HG02840 (cell line): Measurements from ENCODE around the gene HEPN1.

Source experiments
- ATAC-seq: cut with Tn5 transposase; IDR thresholded peaks from one replicate; pipeline ENCODE4 v1.9.1; 2021; ENCODE audit warnings: mild to moderate bottlenecking, moderate library complexity, moderate number of reproducible peaks; ENCODE audit not compliant: unreplicated experiment, low FRiP score

Gene HEPN1

DNA sequence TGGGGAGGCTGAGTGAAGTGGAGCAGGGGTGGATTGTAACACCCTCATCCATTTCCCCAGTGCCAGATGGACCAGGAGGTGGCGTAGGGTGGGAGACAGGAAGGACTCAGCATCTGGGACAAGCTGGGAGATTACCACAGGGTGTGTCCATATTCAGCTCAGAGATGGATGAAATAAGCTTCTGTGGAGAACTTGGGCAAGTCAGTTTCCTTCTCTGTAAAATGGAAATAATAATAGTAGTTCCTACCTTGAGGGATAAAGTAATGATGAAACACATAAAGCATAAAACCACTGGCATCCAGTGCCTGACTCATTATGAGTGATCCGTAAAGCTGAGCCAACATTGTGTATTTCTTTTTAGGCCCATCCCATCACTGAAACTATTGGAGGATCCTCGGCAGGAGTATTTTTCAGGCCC is 20.8 kb upstream of the HEPN1 start:
- no peak for ATAC-seq

DNA sequence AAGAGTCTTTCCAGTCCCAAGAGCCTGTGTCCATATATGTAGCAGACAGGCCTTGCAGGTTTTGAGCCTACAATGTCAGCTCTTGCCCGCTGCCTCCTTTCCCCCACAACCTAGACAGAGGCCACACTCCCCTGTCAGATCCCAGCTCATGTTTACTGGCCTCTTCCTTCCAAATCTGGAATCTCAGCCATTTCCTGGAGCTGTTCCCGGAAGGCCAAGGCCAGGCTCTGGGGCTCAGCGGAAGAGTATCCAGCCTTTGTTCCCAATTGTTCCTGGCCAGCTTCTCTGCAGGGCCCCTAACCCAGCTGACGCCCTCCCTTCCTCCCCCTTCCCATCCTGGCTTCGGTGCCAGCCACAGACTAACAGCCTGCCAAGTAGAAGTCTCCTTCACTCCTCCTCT is 20.3 kb upstream of the HEPN1 start:
- ATAC-seq, result no peak

DNA sequence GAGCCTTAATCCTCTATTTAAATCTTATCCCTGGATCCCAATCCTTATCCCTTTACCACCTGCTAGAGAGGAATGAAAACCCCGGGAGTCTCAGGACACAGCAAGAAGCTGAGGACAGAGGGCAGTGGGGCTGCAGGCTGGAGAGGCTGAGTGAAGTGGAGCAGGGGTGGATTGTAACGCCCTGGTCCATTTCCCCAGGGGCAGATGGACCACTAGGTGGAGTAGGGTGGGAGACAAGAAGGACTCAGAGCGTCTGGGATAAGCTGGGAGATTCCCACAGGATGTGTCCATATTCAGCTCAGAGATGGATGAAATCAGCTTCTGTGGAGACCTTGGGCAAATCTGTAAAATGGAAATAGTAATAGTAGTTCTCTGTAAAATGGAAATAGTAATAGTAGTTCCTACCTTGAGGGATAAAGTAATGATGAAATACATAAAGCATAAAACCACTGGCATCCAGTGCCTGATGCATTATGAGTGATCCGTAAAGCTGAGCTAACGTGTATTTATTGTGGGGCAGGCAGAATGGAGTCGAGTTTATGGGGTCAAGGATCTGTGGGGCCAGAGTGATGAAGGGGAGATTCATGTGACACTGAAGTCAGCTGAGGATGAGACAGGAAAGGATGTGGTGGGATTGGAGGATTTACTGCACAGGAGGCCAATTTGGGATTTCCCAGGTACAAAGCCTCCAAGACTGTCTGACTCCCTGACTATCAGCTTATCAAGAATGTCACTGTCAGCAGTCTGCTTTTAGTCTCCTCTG is 19.5 kb upstream of the HEPN1 start:
- no peak for ATAC-seq

DNA sequence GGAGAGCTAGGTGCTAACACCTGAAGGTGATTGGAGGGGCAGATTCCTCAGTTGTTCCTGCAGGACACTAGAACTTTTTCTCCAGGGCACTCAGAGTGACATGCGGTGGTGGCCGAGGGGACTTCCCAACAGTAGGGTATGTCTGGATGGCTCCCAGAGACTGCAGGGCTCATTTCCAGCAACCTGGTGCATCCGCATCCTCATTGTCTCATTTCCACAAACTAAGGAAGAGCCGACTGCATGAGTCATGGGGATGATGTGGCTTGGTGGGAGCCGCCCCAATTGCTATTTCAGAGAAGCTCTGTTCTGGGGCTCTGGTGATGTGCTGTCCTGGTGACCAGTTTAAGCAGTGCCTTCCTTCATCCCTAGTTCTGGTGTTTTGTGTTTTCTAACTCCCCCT is 18.6 kb upstream of the HEPN1 start:
- no peak for ATAC-seq

DNA sequence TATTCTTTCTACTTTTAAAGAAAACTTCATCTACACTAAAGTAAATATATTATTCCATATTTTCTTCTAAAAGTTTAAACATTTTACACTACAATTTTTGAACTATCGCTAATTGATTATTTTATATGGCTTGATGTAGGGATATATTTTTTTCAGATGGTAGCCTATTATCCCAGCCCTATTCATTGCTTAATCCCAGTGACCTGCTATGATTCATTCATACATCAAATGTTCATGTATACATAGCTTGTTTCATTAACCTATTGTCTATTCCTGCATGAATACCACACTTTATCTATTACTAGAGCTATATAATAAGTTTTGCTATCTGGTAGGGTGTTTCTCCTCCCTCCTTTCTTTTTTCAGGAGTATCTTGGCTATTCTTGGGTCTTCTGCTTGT is 16.4 kb upstream of the HEPN1 start:
- ATAC-seq, result no peak

DNA sequence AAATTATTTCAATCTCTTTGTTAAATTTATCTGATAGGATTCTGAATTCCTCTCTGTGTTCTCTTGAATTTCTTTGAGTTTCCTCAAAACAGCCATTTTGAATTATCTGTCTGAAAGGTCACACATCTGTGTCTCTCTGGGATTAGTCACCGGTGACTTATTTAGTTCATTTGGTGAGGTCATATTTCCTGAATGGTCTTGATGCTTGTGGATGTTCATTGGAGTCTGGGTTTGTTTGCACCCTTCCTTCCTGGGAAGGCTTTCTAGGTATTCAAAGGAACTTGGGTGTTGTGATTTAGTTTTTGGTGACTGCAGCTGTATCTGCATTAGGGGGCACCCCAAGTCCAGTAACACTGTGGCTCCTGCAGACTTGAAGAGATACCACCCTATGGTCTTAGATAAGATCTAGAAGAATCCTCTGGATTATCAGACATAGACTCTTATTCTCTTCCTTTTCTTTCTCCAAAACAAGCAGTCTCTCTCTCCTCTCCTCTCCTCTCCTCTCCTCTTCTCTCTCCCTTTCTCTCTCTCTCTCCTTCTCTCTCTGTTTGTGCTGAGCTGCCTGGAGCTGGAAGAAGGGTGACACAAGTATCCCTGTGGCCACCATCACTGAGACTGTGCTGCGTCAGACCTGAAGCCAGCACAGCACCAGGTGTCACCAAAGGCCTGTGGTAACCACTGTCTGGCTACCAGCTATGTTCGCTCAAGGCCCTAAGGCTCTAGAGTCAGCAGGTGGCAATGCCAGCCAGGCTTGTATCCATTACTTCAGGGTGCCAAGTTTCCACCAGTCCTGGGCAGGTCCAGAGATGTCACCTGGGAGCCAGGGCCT is 3.3 kb upstream of the HEPN1 start:
- ATAC-seq, result no peak

DNA sequence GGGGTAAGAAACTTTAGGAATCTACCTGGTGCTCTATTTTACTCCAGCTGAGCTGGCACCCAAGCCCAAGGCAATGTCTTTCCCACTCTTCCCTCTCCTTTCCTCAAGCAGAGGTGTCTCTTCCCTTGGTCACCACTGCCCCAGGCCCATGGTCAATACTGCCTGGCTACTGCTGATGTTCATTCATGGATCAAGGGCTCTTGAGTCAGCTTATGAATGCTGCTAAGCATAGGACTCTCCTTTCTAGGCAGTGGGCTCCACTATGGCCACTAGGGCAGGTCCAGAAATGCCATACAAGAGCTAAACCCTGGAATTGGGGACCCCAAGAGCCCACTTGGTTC is 2.7 kb upstream of the HEPN1 start:
- ATAC-seq, result no peak

DNA sequence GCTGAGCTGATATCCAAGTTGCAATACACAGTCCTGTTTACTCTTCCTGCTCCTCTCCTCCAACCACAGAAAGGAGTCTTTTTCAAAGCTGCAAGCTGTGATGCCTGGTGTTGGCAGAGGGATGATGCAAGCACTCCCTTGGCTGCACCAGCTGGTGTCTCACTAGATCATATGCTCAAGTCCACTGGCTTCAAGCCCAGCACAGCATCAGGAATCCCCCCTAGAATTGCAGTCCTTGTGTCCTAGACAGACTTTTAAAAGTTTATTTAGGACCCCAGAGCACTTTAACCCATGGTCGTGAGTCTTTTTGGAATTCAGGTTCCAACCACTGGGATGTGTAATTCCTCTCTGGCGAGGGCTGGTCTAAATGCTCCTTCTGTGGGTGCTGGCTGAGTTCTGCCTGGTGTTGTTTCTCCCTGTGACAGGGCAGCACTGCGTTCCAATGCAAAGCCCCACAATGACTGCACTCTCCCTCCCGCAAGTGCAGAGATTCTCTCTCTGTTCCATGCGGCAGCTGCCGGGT is 1.9 kb upstream of the HEPN1 start:
- no peak for ATAC-seq

DNA sequence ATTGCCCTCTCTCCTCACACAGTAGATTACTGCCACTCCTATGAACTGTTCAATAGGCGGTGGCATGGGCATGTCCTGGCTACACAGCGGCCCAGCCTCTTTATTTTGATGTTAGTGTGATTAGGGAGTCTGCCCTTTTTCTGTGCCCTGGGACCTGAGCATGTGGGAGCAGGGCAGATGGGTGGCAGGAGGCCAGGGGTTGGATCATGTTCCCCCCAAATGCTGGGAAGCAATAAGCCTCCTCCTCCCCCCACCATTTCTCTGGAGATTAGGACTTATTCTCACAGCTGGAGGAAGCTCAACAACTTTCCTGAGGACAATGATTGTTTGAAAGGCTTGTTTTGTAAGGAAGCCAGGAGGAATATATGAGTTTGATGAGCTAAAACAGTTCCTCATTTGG is 848 bp downstream of the HEPN1 start:
- no peak for ATAC-seq

DNA sequence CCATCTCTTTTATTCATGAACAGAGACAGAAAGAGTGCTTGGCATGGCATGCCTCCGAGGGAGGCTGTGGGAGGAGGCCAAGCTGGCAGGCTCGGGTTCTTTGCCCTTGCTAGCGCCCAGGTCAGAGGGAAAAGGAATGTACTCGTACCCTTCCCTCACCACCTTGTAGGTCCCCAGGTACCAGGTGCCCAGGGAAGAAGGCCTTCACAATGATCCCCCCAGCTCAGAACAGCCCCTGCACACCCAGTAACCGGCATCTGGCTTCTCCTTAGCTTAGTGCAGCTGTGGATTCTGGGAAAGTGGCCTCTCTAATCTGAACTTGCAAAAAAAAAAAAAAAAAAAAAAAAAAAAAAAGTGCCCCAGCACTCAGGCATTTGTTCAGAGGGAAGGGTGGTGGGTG is 1.3 kb downstream of the HEPN1 start:
- ATAC-seq, result no peak

DNA sequence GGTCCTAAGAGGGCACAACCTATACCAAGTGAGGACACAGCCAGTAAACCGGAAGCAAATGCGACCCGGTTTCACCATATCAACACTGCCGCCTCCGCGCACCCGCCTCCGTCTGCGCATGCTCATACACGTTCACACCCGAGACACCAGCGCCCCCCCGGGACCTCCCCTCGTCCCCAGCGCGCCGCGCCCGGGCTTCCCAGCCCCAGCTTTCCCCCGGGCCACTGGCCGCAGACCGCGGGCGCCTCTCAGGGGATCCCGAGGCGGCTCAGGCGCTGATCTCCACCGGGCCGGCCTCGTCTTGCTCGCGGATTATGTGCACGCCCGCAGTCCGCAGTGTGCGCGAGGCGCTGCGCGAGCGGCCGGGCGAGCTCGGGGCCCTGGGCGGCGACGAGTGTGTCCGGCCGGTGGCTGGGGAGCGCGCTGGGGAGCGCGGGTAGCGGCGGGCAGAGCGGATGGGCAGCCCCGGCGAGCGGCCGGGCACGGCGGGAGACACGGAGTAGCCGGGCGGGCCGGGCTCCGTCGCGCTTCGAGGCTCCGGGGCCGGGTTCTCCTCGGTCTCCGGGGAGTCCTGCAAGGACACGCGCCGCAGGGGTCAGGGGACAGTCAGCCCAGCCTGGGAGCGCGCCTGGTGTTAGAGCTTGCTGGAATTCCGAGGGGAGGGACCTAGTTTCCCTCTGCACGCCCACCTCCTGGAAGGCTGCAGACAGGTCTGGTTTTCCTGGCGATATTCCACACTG is 2.0 kb downstream of the HEPN1 start:
- no peak for ATAC-seq

DNA sequence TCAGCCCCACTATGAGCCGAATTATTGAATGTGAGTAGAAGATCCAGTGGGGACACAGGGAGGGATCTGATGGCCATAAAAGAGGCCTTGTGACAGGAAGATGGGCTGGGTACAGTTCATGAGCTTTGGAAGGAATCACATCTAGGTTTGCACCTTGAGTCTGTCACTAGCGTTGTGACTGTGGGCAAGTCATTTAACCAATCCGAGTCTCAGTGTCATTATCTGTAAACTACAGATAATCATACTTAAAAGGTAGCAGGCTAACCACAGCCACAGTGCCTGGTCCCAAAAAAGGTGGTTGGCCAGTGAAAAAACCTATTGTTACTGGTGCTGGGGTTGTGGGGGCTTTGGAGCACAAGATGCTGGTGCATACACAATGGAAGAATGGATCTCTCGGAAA is 3.8 kb downstream of the HEPN1 start:
- ATAC-seq, result no peak

DNA sequence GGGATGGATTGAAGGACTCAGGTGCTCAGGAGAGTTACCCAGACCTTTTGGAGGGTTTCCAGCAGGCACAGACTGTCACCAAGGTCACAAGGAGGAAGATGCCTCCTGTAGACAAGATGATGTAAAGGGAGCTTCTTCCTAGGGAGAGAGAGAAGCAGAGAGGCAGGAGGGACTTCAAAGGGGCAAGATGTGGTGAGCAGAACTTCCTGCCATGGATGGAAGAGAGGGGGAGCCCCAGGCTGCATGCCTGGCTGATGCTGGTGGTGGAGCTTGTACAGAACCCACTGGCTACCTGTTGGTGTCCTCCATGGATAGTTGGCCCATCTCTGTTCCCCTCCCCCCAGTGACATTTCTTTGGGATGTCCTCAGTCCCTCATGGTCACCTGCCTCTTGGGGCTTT is 4.2 kb downstream of the HEPN1 start:
- no peak for ATAC-seq

DNA sequence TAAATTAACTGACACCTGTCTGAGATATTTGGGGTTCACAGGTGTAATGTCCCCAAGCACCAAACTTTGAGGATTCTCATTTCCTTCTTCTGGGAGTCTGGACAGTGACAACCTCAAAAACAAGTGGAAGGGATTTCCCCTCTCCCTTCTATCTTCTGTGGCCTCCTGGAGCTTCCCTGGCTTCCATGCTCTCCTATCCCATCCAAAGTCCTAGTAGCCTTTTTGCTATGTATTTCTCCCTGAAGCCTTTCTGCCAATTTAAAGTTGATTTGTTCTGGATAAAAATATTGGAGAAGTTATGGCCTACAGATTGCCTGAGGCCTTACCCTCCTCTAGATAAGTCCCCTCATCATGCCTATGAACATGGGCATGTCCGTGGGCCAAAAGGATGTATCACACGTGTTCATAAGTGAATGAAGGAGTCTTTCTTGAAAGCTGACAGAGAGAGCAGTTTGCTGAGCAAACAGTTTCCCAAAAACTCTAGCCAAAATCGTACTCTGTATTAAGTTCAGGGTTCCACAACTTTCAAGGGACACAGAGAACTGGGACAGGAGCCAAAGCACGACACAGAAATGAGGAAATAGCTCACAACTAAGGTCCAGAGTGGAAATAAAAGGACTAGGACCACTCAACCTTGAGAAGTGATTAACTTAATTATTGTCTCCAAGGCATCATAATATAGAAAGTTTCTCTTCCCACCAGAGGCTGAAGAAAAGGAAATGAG is 10.1 kb downstream of the HEPN1 start:
- no peak for ATAC-seq

DNA sequence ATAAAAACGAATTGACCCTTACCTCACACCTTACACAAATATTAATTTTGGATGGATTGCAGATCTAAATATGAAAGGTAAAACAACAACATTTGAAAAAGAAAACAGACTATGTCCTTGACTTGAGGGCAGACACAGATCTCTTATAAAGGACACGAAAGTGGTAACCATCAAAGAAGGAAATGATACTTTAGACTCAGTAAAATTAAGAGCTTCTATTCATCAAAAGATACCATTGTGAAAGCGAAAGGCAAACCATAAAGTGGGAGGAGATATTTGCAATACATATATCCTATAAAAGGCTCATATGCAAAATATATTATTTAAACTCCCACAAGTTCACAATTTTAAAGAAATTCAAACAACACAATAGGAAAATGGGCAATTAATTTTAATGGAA is 11.7 kb downstream of the HEPN1 start:
- ATAC-seq, result no peak

DNA sequence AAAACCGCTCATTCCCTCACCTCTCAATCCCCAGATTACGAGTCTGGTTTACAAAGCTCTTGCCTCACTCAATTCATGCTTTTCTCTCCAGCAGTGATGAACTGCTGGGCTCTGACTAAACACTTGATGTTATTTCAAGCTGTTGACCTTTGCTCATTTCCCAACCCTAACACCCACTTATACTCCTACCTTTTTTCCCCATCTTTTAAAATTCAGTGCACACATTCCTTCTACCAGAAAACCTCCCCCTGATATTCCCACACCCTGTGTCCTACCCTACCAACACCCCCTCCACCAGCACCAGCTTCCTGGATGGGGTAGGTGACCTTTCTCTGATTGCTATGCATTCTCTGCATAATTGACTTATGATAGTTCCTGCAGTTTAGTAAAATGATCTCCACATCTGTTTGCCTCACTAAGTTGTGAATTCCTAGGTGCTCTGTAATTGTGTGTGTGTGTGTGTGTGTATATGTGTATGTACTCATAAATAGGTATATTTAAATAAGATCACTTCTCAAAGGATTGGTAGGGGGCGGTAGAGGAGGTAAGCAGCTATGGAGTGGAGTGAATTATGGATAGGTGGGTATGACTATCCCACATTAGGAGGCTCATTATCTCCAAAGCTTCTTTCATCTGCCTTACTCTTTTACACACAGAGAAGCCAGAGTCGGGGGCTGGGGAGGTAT is 16.0 kb downstream of the HEPN1 start:
- ATAC-seq, result no peak

DNA sequence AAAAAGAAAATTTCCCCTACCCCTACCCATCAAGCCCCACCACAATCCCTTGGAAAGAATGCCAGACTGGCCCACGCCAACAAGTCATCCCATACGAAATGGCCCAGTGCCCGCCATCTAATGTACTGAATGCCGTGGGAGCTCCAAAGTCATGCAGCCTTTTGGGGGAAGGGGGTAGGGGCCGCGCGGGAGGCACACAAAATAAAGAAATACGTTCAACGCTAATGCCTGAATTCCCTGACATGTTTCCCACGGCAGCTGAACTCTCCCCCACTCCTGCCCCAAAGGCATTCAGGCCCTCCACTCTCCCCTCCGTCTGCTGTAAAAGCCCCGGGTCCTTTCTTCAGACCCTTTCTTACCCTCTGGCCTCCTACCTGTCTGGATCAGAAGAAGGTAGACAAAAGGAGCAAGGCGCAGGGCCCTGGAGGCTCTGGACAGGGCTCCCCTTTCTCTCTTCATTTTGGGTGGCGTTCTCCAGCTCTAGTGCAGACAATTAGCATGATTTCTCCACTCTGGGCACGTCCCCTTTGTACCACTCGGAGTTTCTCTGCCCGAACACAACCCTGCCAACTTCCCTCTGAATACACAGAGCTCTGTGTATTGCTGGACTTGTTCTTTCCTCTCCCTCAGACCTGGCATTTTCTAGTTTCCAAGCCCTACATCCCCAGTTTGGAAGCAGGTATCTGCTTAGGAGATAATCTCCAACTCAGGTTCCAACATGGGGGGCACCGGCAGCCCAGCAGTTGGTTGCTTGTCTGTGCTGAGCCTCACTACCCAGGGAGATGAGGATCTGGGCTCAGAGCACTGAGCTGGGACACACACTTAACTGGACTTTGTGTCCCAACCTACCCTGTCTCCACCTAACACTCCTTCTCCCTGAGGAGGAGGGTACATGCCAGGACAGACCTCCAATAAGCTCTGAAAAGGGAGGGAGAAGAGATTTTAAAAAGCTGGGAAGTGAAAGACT is 16.8 kb downstream of the HEPN1 start, which contains the start of gene HEPACAM:
HEPACAM (minus strand) TSS at position 500 of the 967 bp plus-strand sequence; CDS start at position 459, 41 bp downstream.
- no peak for ATAC-seq

DNA sequence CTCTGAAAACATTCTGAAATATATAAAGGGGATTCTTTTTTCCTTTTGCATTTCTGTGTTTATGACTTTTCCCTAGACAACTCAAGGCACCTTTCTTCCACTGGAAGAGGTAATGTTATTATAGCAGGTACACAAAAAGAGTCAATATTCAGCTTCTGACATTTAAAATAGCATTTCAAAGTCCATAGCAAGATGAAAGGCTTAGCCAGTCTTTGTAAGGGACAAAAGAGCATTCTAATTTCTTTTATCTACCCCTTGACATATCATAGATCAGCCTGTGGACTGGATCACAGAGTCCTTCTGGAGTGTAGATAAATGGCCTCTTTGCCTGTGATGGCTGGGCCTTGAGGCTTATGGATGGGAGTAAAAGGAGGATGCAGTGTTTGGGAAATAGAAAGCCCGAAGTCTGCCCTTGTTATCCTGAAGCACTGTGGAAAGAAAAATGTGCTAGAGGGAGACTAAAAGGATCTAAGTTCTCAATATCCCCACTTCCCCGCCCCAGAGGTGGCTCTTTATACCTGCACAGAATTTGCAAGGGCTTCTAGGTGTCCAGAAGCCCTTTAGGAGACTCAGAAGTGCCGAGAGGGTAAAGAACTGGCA is 18.4 kb downstream of the HEPN1 start:
- ATAC-seq, result no peak
